ENCODE results near the gene RNU6-9.

RNU6-9 gene

GRCh38 chr19:919199-920050 lies 26.1 kb downstream of the RNU6-9 start:
- DNase-seq, result peak; percentile 27

- peak; percentile 58 for DNase-seq
Measured at GRCh38 chr19:920051-920864, 27.0 kb downstream of the RNU6-9 start.

GRCh38 chr19:924553-925086 lies 31.3 kb downstream of the RNU6-9 start:
- DNase-seq, result peak; percentile 49

GRCh38 chr19:925087-925525 lies 31.8 kb downstream of the RNU6-9 start:
- DNase-seq, result peak; percentile 75

- DNase-seq, result peak; percentile 74
Measured at GRCh38 chr19:925526-926322, 32.4 kb downstream of the RNU6-9 start, which contains the start of gene ARID3A. Gene ARID3A (plus strand): TSS chr19:926035. CDS start chr19:929529, 3,494 bp downstream.

GRCh38 chr19:926323-926588 lies 33.0 kb downstream of the RNU6-9 start:
- no peak for DNase-seq

GRCh38 chr19:926589-927350 lies 33.5 kb downstream of the RNU6-9 start:
- DNase-seq, result peak; percentile 45

GRCh38 chr19:927351-927779 lies 34.1 kb downstream of the RNU6-9 start:
- DNase-seq, result no peak

- DNase-seq, result no peak
Measured at GRCh38 chr19:927780-928401, 34.6 kb downstream of the RNU6-9 start.

GRCh38 chr19:928471-929202 lies 35.4 kb downstream of the RNU6-9 start:
- no peak for DNase-seq

GRCh38 chr19:929203-929890 lies 36.1 kb downstream of the RNU6-9 start:
- DNase-seq, result no peak

- no peak for DNase-seq
Measured at GRCh38 chr19:929891-930258, 36.6 kb downstream of the RNU6-9 start.

GRCh38 chr19:931860-932647 lies 38.8 kb downstream of the RNU6-9 start:
- DNase-seq, result no peak

- DNase-seq, result peak; percentile 19
Measured at GRCh38 chr19:932648-933552, 39.6 kb downstream of the RNU6-9 start.

GRCh38 chr19:933553-933882 lies 40.2 kb downstream of the RNU6-9 start:
- DNase-seq, result no peak

GRCh38 chr19:934197-934840 lies 41.0 kb downstream of the RNU6-9 start:
- DNase-seq, result no peak

GRCh38 chr19:934865-935479 lies 41.7 kb downstream of the RNU6-9 start:
- no peak for DNase-seq

GRCh38 chr19:936175-936546 lies 42.9 kb downstream of the RNU6-9 start:
- DNase-seq, result no peak
